Retina (tissue), 1 donor: ENCODE data around the gene RAMACL.
"Not testable (repeated sequence)": the region's sequence is repeated elsewhere in the genome, so short reads cannot be mapped to it uniquely, and the experiment has no call there.

ENCODE experiments used
- DNase-seq: peaks from one replicate; pipeline ENCODE4 v3.0.0-alpha.2; 2016

The RAMACL gene

GRCh38 chr6:166595061-166595780 lies 8.7 kb upstream of the RAMACL start:
- no peak for DNase-seq

DNA sequence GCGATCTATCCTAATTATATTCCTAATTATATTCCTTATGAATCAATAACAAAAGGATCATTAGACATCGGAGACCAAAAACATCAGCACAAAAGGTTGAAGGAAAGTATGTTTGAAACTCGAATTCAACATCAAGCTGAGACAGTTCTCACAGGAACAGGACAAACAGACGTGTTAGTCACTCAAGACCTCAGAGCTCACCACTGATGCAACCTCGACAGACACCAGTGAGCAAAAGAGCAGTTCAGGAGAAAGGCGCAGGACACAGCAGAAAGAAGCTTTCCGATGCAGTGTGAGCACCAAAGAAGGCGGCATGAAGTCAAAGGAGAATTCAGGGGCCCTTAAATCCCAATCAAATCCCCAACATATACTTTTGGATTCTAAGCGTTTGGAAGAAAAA lies 6.3 kb upstream of the RAMACL start:
- no peak for DNase-seq

GRCh38 chr6:166591961-166592520 lies 5.6 kb upstream of the RAMACL start:
- DNase-seq: no peak

DNA sequence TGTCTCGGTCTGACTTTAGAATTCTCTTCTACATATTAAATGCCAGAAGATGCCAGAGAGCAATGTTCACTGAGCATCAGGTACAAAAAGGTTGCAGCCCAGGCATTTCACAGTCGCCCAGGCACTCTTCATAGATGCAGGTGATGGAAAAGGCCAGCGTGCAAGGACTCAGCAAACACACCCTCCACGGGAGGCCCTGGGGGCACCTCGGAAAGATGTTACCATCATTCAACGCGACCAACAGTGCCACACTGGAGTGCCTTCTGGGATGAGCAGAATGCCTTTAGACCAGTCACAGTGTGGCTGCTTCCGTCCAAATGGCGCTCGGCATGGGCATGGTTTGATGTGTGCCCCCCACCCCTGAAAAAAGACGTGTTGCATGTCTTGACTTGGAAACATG lies 4.5 kb upstream of the RAMACL start:
- no peak for DNase-seq

DNA sequence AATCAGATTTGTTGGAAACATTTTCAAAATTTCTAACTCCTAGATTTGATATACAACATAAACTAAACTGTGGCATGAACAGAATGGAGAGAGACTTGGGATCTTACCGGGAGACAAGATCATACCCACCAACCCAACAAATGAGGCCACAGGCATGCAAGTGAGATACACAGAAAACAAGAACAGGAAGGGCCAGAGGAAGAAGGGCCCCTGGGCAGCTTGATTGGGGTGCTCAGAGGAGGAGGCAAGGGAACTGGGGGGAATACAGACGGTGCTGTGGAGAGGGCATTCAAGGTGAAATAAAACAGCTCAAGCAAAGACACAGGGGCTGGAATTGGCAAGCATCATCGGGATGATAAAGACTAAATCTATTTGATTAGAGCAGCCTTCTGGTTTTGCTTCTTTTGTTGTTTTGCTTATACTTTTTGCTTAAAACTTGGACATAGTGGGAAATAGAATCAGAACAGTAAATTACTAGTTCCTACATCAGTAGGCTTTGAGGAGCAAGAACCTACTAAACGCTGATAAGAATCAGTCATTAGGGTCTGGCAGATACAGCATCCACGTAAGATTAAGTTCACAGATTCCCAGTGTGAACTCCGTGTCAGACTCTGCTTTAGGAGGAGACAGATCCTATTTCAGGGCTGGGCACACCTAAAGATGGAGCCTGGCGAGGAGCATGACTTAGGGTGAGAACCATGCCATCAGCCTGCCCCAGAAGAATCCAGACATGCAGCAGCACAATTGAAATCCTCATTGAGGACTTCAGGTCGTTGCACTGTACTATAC lies 3.5 kb upstream of the RAMACL start:
- no peak for DNase-seq

DNA sequence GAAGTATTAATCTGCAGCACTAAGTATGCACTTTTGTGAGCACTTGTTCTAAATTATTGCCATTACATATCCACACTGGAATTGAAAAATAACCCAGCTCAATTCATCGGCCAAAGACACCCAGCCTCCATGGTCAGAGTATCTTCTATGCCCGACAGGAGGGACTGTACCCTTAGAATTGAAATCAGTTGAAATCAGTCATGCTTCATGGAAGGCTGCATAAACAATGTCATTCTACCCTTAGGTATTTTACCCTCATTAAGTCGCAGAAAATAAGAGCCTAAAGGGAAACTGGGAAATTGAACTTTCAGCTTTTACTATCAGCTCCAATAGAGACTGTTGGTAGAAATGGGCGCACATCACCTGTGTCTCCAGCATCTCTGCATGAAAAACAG lies 2.9 kb upstream of the RAMACL start:
- no peak for DNase-seq

- DNase-seq: no peak
Measured at GRCh38 chr6:166588691-166589336, 2.3 kb upstream of the RAMACL start.

GRCh38 chr6:166587631-166588413 lies 1.3 kb upstream of the RAMACL start:
- no peak for DNase-seq

DNA sequence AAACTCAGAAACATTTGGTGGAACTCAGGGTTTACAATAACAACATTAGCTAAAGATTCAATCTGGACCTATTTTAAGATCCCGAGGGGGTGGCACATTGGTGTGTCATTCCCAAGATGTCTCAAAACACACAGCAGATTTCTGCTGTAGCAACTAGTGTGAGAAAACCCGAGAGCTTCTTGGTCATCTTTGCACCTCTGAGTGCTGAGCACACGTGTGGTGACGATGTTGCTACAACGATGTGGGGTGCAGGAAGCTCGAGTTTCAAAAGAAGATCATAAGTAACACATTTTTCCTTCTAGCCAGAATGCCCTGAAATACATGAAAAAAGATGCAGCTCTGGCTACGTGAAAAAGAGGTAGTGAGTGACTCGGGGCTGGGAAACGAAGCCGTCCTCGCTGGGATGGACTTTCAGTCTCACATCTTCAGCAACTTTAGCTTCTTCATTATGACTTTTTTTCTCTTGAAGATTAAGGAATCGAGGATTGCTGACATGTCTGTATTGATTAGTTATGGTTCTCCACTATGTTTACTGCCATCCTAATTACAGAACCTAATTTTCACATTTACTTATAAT lies 1.5 kb downstream of the RAMACL start:
- DNase-seq: no peak

DNA sequence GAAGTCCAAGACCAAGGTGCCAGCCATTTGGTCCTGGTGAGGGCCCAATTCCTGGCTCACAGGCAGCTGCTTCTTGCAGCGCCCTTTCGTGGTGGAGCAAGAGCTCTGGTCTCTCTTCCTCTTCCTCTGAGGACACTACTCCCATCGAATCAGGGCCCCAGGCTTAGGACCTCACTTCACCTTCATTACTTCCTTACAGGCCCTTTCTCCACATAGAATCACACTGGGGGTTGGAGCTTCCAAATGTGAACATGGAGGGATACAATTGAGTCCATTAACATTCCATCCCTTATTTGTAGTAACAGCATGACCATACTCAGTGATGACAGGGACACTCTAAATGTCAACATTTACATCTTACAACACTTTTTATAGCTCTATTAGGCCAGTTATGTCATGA lies 2.3 kb downstream of the RAMACL start:
- DNase-seq: no peak

GRCh38 chr6:166583230-166583965 lies 3.1 kb downstream of the RAMACL start:
- DNase-seq: no peak

GRCh38 chr6:166582258-166582657 lies 4.2 kb downstream of the RAMACL start:
- DNase-seq: no peak

- not testable (repeated sequence) for DNase-seq
Measured at GRCh38 chr6:166581801-166582200, 4.7 kb downstream of the RAMACL start.

GRCh38 chr6:166581091-166581511 lies 5.4 kb downstream of the RAMACL start:
- no peak for DNase-seq

DNA sequence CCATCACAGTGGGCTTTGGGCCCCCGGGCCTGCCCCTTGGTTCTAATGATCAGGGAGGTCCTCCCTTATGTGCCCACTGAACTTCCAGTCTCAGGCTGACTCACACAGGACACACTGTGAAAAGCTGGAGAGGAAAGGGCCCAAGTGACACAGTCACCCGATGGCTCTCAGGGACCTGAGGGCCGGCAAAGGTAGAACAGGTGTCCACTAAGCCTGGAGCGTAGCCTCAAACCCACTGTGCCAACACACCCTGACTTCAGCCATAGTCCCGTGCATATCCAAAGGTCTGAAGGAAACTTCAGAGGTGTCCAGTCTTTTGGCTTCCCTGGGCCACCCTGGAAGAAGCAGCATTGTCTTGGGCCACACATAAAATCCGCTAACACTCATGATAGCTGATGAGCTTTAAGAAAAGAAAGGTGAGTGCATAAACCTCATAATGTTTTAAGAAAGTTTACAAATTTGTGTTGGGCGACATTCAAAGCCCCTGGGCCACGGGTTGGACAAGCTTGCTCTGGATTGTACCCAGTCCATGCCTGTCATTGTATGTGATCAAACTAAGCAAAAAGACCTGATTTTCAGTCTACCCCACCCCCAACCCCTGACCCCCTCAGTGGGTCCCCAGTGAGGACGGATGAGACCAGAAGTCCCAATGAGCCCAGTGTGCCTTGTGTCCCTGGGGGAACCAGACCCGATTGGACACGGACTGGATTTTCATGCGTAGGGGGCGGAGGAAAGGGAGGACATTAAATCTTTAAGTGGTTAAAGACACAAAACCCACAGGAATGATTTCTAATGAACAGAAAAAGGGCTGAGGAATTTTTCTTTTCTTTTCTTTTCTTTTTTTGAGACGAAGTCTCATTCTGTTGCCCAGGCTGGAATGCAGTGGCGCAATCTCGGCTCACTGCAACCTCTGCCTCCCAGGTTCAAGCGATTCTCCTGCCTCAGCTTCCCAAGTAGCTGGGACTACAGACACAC lies 6.1 kb downstream of the RAMACL start:
- DNase-seq: no peak

DNA sequence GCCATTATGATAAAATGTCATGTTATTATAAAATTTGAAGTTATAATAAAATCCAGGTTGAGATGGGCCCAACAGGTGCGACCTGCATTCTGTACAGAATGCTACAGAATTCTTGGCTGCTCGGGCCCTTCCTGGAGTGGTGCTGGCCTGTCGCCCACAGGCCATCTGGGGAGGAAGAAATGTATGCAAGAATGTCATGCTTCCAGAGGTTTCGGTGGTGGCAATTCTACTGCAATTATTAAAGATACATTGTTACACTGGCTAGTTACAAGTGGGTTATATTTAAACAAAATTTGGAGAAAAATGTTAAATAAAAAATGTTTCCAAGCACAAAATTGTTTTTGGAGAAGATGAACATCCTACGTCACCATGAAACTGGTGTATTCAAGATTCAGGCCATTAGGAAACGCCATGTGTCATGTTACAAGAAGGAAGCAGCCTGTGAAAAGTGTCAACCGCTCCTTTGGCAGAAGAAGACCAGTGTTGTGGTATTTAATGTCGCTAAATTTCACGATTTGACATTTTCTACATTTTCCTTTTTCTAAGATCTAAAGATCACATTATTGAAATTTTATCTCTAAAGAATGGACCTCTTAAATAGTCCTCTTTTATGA lies 7.1 kb downstream of the RAMACL start:
- no peak for DNase-seq

DNA sequence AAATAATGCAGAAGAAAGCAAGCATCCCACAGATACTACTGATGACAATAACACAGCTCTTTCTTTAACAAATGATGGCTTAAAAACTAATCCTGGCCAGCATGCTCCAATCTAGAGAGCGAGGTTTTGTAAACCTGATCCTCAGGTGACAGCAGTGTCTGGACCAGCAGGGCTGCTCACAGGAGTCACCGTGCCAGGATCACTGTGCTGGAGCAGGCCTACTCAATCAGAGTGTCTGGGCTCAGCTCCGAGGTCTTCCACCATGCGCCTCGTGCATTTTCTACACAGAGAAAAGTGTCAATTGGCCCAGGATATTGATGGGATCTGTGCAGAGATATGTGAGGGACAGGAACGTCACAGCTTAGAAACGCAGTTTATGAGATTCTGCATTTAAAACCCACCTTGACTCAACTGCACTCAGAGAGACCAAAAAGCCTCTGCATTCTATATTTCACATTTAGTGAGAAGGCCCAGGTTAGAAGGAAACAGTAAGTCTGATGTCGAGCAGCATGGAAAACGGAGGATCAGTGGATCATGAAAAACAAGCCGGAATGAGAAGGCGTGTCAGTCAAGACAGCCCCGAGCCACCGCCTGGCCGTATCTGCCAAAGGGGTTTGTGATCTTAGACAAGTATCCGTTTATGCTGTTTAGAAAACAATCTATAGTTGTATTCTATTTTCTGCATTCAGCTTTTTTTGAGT lies 7.8 kb downstream of the RAMACL start:
- no peak for DNase-seq

DNA sequence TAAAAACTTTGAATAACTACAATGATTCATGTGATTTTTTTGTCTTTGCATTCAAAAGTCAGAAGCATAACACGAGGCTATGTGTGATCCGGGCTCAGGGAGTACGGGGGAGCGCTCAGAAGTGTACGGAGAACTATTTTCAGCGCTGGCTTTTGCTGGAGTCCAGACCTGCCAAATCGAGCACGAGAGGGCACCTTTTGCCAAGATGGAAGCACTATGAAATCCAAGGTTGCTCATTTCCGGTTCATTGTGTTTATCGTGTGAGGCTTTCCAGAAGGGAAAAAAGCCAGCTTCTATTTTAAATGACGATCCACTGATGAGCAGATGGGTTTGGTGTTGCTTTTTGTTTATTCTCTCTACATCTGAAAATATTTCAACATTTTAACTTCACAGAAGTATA lies 11.3 kb downstream of the RAMACL start:
- no peak for DNase-seq

- no peak for DNase-seq
Measured at GRCh38 chr6:166573511-166574216, 12.8 kb downstream of the RAMACL start.
